Liver (tissue), 9 donors: ENCODE measurements around the gene WWOX. TPM values are rescaled to one million over a fixed set of nuclear protein-coding genes. Genes with fewer than 3 reads are reported as not detected.

ENCODE experiments used
- DNase-seq: peaks from one replicate; pipeline ENCODE4 v3.0.0-alpha.2; 2017; ENCODE audit warnings: low spot score
- H3K27ac ChIP-seq, 2 donors: one replicate each; pipeline ENCODE4 v1.7.0; 2013; ENCODE audit warnings: inconsistent platforms in 2 of 2, low read length in 2 of 2, control low read depth in 1 of 2, low read depth in 1 of 2, mild to moderate bottlenecking in 1 of 2
- H3K27me3 ChIP-seq, 4 donors: one replicate each; pipeline versions ENCODE4 v1.6.1 to v1.7.0; 2013; ENCODE audit warnings: low read length in 3 of 4, inconsistent platforms in 1 of 4, mild to moderate bottlenecking in 1 of 4, moderate library complexity in 1 of 4; ENCODE audit not compliant: control insufficient read depth in 4 of 4, insufficient read depth in 4 of 4
- H3K36me3 ChIP-seq, 4 donors: one replicate each; pipeline versions ENCODE4 v1.6.1 to v1.7.0; 2013; ENCODE audit warnings: low read length in 3 of 4, mild to moderate bottlenecking in 3 of 4, low read depth in 1 of 4, moderate library complexity in 1 of 4; ENCODE audit not compliant: control insufficient read depth in 4 of 4, insufficient read depth in 3 of 4
- H3K4me1 ChIP-seq, 4 donors: one replicate each; pipeline versions ENCODE4 v1.6.1 to v1.7.0; 2013; ENCODE audit warnings: low read length in 3 of 4, mild to moderate bottlenecking in 3 of 4, moderate library complexity in 1 of 4; ENCODE audit not compliant: control insufficient read depth in 4 of 4, insufficient read depth in 4 of 4
- H3K4me3 ChIP-seq, 3 donors: one replicate each; pipeline versions ENCODE4 v1.6.1 to v1.7.0; 2013; ENCODE audit warnings: low read length in 3 of 3, control low read depth in 1 of 3, low read depth in 1 of 3, mild to moderate bottlenecking in 1 of 3
- H3K9ac ChIP-seq, 2 donors: one replicate each; pipeline ENCODE4 v1.7.0; 2013; ENCODE audit warnings: low read length in 2 of 2, mild to moderate bottlenecking in 2 of 2, moderate library complexity in 2 of 2, control low read depth in 1 of 2, low read depth in 1 of 2
- H3K9me3 ChIP-seq, 4 donors: one replicate each; pipeline versions ENCODE4 v1.6.1 to v1.7.0; 2013; ENCODE audit warnings: low read length in 3 of 4; ENCODE audit not compliant: control insufficient read depth in 4 of 4
- EGR1 ChIP-seq, 2 donors: IDR thresholded peaks; 2 replicates each; pipeline ENCODE4 v1.6.1; 2016 to 2018; ENCODE audit warnings: antibody characterized with exemption in 2 of 2, low read depth in 2 of 2
- FOXA2 ChIP-seq: IDR thresholded peaks from 2 replicates; pipeline ENCODE4 v1.6.1; 2016; ENCODE audit warnings: antibody characterized with exemption
- GABPA ChIP-seq, 2 donors: IDR thresholded peaks in 1 of 2; conservative IDR thresholded peaks in 1 of 2; 2 replicates each; pipeline ENCODE4 v1.6.1; 2016; ENCODE audit warnings: antibody characterized with exemption in 2 of 2, mild to moderate bottlenecking in 1 of 2, moderate library complexity in 1 of 2
- HNF4A ChIP-seq, 2 donors: conservative IDR thresholded peaks; 2 replicates each; pipeline ENCODE4 v1.6.1; 2016; ENCODE audit warnings: antibody characterized with exemption in 2 of 2, mild to moderate bottlenecking in 2 of 2
- HNF4G ChIP-seq: IDR thresholded peaks from 2 replicates; pipeline ENCODE4 v1.6.1; 2016; ENCODE audit warnings: antibody characterized with exemption
- JUND ChIP-seq, 2 donors: IDR thresholded peaks; 2 replicates each; pipeline ENCODE4 v1.6.1; 2016; ENCODE audit warnings: antibody characterized with exemption in 2 of 2
- NR2F2 ChIP-seq: IDR thresholded peaks from 2 replicates; pipeline ENCODE4 v1.6.1; 2016; ENCODE audit warnings: antibody characterized with exemption
- RAD21 ChIP-seq, 2 donors: IDR thresholded peaks; 2 replicates each; pipeline ENCODE4 v1.6.1; 2016; ENCODE audit warnings: antibody characterized with exemption in 2 of 2, mild to moderate bottlenecking in 2 of 2
- RXRA ChIP-seq, 2 donors: IDR thresholded peaks; 2 replicates each; pipeline ENCODE4 v1.6.1; 2017 to 2018; ENCODE audit warnings: antibody characterized with exemption in 2 of 2, mild to moderate bottlenecking in 1 of 2
- TAF1 ChIP-seq: conservative IDR thresholded peaks from 2 replicates; pipeline ENCODE4 v1.6.1; 2016; ENCODE audit warnings: antibody characterized with exemption, mild to moderate bottlenecking
- YY1 ChIP-seq: IDR thresholded peaks from 2 replicates; pipeline ENCODE4 v1.6.1; 2016; ENCODE audit warnings: antibody characterized with exemption, mild to moderate bottlenecking
- WGBS: extraction: QIAGEN DNeasy Blood & Tissue Kit; methylation state at CpG from one replicate; pipeline ENCODE4 v1.1.7; 2013; 5-methylcytosine and 5-hydroxymethylcytosine counted together
- polyA plus RNA-seq, 2 donors: library from polyadenylated mRNA; stranded (reverse) in 1 of 2; unstranded in 1 of 2; fragments of 200-250 nt in 1 of 2; fragments of >200 nt in 1 of 2; fragmentation: Nextera tagmentation in 1 of 2; extraction: Ambion mirVana in 1 of 2; gene quantifications; one replicate each; pipeline versions ENCODE4 v1.2.1 to v1.2.3, GENCODE V29; 2013 to 2015
- total RNA-seq, 2 donors: library from RNA; depleted of rRNA; stranded (reverse); fragments of >200 nt; gene quantifications; one replicate each; pipeline ENCODE4 v1.2.3, GENCODE V29; 2014
- TF ChIP-seq, protein P1 (sequence below): IDR thresholded peaks from 2 replicates; pipeline ENCODE4 v1.6.1; 2016; ENCODE audit warnings: antibody characterized with exemption
- TF ChIP-seq, protein P2 (sequence below): fragments of 150-350 bp; IDR thresholded peaks from 2 replicates; pipeline ENCODE4 v1.5.1; 2017; ENCODE audit warnings: improper control_type of control experiment, low read depth, low read length; ENCODE audit not compliant: missing input control
- TF ChIP-seq, protein P3 (sequence below): IDR thresholded peaks from 2 replicates; pipeline ENCODE4 v1.6.1; 2016; ENCODE audit warnings: antibody characterized with exemption
- TF ChIP-seq, protein P4 (sequence below): IDR thresholded peaks from 2 replicates; pipeline ENCODE4 v1.6.1; 2016; ENCODE audit warnings: antibody characterized with exemption, mild to moderate bottlenecking
- TF ChIP-seq, protein P5 (sequence below): IDR thresholded peaks from 2 replicates; pipeline ENCODE4 v1.6.1; 2016; ENCODE audit warnings: antibody characterized with exemption
- donor health status: healthy.
- donor health status: healthy.
- donor health status: healthy.
- donor health status: healthy.
- donor health status: healthy.

The WWOX gene
- total and polyA plus RNA-seq, 4 donors = 9.8 to 46.0 (median 15.3) TPM

DNA sequence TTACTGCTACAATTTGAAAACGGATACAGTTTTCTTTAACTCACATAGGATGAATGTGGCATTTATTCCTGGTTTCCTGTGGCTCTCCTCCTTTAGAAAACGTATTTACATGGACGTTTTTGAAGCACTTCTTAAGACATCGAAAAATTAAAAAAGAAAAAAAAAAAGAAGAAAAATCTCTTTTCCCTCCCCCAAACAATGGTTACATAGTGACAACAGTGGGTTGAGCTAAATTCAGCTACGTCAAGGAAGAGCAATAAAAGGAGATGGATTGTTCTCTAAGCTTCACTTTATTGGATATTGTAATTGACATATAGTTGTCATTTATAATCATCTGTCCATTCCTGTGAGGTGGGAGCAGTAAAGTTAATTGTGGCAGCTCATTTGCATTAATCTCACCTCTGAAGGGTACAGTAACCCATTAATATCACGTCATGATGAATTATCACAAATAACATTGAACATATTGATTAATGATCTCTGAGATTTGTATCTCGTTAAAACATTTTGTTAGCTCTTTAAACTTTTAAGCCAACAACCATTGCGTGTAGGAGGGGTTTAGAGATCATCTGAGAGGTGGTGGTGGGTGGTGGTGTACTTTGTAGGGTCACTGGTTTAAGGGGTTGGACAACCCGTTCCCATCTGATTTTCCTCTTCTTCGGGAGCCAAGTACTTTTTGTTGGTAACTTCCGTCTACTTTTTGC is 184.2 kb downstream of the WWOX start:
- DNase-seq = no peak
- TF ChIP-seq JUND (IDR thresholded peaks at IDR 0.05) = no peak
- H3K27me3 ChIP-seq = no peaks in the 10 kb centered on the region
- 87% methylated on average over 11 of the region's 11 CpGs for WGBS
- H3K36me3 ChIP-seq = no peaks in the 10 kb centered on the region
- peaks cover 0 to 17% (median 3%) of the 10 kb centered on the region in 4 donors for H3K4me1 ChIP-seq
- H3K9me3 ChIP-seq = no peaks in the 10 kb centered on the region
- no peak overlapping the region for H3K9ac ChIP-seq
- H3K4me3 ChIP-seq = no peak overlapping the region
- H3K27ac ChIP-seq = no peak overlapping the region

DNA sequence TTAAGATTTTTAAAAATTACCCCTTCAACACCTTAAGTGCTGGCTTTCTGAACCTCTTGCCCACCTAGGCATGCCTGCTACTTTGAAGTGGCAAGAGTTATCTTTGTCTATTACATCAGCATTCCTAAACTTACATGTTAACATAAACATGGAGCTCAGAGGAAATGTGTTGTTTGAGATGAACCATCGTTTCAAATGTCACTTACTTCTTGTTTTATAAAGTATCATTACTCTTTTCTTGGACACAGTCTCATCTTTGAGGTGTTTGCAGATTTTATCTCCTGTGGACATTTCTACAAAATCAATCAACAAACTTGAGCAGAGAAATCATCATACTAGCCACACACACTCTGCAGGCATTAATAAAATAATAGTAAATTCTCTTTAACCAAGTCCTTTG is 184.9 kb downstream of the WWOX start:
- H3K4me3 ChIP-seq = peak overlapping the region in 1 of 3 donors; percentile 9

DNA sequence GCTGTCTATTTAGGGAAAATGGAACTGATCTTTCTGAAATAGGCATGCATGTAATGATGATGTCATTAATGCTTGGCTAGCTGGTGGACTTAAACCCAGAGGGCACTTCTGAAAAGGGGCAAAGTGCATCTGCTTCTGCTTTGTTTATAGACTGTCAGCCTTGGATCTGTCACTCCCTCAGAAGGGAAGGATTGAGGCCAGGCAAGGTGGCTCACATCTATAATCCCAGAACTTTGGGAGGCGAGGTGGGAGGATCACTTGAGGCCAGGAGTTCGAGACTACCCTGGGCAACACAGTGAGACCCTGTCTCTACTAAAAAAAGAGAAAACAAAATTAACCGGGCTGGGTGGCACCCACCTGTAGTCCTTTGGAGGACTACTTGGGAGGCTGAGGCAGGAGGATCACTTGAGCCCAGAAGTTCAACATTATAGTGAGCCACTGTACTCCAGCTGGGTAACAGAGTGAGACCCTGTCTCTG is 185.5 kb downstream of the WWOX start:
- Histone ChIP-seq H3K36me3 (no peaks in the 10 kb centered on the region), H3K27ac (peak overlapping the region; percentile 42 to 52), H3K27me3 (no peaks in the 10 kb centered on the region), H3K4me1 (peaks cover 0 to 15% (median 2%) of the 10 kb centered on the region in 4 donors), H3K9ac (no peak overlapping the region), H3K4me3 (no peak overlapping the region), H3K9me3 (no peaks in the 10 kb centered on the region)
- WGBS = 68% methylated on average over 3 of the region's 3 CpGs
- DNase-seq = no peak
- TF ChIP-seq, protein P1, sequence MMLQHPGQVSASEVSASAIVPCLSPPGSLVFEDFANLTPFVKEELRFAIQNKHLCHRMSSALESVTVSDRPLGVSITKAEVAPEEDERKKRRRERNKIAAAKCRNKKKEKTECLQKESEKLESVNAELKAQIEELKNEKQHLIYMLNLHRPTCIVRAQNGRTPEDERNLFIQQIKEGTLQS = peak; percentile 95
- TF ChIP-seq, protein P2, sequence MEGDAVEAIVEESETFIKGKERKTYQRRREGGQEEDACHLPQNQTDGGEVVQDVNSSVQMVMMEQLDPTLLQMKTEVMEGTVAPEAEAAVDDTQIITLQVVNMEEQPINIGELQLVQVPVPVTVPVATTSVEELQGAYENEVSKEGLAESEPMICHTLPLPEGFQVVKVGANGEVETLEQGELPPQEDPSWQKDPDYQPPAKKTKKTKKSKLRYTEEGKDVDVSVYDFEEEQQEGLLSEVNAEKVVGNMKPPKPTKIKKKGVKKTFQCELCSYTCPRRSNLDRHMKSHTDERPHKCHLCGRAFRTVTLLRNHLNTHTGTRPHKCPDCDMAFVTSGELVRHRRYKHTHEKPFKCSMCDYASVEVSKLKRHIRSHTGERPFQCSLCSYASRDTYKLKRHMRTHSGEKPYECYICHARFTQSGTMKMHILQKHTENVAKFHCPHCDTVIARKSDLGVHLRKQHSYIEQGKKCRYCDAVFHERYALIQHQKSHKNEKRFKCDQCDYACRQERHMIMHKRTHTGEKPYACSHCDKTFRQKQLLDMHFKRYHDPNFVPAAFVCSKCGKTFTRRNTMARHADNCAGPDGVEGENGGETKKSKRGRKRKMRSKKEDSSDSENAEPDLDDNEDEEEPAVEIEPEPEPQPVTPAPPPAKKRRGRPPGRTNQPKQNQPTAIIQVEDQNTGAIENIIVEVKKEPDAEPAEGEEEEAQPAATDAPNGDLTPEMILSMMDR = no peak
- peak in 1 of 2 donors; percentile 66 for TF ChIP-seq EGR1 (IDR thresholded peaks at IDR 0.05; ENCODE audit: low read depth in 2 of 2)
- TF ChIP-seq, protein P3, sequence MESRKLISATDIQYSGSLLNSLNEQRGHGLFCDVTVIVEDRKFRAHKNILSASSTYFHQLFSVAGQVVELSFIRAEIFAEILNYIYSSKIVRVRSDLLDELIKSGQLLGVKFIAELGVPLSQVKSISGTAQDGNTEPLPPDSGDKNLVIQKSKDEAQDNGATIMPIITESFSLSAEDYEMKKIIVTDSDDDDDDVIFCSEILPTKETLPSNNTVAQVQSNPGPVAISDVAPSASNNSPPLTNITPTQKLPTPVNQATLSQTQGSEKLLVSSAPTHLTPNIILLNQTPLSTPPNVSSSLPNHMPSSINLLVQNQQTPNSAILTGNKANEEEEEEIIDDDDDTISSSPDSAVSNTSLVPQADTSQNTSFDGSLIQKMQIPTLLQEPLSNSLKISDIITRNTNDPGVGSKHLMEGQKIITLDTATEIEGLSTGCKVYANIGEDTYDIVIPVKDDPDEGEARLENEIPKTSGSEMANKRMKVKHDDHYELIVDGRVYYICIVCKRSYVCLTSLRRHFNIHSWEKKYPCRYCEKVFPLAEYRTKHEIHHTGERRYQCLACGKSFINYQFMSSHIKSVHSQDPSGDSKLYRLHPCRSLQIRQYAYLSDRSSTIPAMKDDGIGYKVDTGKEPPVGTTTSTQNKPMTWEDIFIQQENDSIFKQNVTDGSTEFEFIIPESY = peak; percentile 46
- TF ChIP-seq, protein P4, sequence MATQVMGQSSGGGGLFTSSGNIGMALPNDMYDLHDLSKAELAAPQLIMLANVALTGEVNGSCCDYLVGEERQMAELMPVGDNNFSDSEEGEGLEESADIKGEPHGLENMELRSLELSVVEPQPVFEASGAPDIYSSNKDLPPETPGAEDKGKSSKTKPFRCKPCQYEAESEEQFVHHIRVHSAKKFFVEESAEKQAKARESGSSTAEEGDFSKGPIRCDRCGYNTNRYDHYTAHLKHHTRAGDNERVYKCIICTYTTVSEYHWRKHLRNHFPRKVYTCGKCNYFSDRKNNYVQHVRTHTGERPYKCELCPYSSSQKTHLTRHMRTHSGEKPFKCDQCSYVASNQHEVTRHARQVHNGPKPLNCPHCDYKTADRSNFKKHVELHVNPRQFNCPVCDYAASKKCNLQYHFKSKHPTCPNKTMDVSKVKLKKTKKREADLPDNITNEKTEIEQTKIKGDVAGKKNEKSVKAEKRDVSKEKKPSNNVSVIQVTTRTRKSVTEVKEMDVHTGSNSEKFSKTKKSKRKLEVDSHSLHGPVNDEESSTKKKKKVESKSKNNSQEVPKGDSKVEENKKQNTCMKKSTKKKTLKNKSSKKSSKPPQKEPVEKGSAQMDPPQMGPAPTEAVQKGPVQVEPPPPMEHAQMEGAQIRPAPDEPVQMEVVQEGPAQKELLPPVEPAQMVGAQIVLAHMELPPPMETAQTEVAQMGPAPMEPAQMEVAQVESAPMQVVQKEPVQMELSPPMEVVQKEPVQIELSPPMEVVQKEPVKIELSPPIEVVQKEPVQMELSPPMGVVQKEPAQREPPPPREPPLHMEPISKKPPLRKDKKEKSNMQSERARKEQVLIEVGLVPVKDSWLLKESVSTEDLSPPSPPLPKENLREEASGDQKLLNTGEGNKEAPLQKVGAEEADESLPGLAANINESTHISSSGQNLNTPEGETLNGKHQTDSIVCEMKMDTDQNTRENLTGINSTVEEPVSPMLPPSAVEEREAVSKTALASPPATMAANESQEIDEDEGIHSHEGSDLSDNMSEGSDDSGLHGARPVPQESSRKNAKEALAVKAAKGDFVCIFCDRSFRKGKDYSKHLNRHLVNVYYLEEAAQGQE = peak; percentile 87
- TF ChIP-seq JUND (IDR thresholded peaks at IDR 0.05) = peak; percentile 98
- peak; percentile 58 to 65 for TF ChIP-seq RAD21 (IDR thresholded peaks at IDR 0.05)
- peak; percentile 87 to 91 for TF ChIP-seq RXRA (IDR thresholded peaks at IDR 0.05)
- TF ChIP-seq HNF4A (conservative IDR thresholded peaks at IDR 0.05) = peak; percentile 100
- peak; percentile 84 for TF ChIP-seq YY1
- TF ChIP-seq, protein P5, sequence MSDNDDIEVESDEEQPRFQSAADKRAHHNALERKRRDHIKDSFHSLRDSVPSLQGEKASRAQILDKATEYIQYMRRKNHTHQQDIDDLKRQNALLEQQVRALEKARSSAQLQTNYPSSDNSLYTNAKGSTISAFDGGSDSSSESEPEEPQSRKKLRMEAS = peak; percentile 72
- TF ChIP-seq TAF1 = no peak
- TF ChIP-seq FOXA2 = peak; percentile 84
- peak; percentile 100 for TF ChIP-seq HNF4G

More for the DNA sequence above, 184.9 kb downstream of the WWOX start:
- TF ChIP-seq HNF4G (no peak), NR2F2 (no peak), TAF1 (no peak), GABPA (IDR thresholded peaks at IDR 0.05 in 1 of 2, conservative IDR thresholded peaks at IDR 0.05 in 1 of 2) (no peak), HNF4A (conservative IDR thresholded peaks at IDR 0.05) (no peak)
- TF ChIP-seq, protein P3 = no peak
- Histone ChIP-seq H3K4me1 (peaks cover 0 to 17% (median 3%) of the 10 kb centered on the region in 4 donors), H3K27ac (peak overlapping the region; percentile 42 to 44), H3K9me3 (no peaks in the 10 kb centered on the region), H3K9ac (no peak overlapping the region), H3K27me3 (no peaks in the 10 kb centered on the region), H3K36me3 (no peaks in the 10 kb centered on the region)
- DNase-seq = no peak
- 66% methylated on average over 1 of the region's 1 CpG for WGBS
